Thyroid gland (tissue), 4 donors: ENCODE data around the gene UNC13C. TPM values are rescaled to one million over a fixed set of nuclear protein-coding genes. Genes with fewer than 3 reads are reported as not detected.

Experiments used
- DNase-seq, 2 donors: peaks; one replicate each; pipeline ENCODE4 v3.0.0-alpha.2; 2019
- H3K27ac ChIP-seq, 3 donors: fragments of 200-600 bp; sonication (generic); 1 replicate in 2 of 3; 2 replicates in 1 of 3; pipeline ENCODE4 v1.5.1; 2016 to 2019; ENCODE audit warnings: mild to moderate bottlenecking in 1 of 3, moderate library complexity in 1 of 3
- H3K27me3 ChIP-seq: fragments of 200-600 bp; sonication (generic); one replicate; pipeline ENCODE4 v1.5.1; 2019
- H3K36me3 ChIP-seq, 2 donors: fragments of 200-600 bp; sonication (generic); one replicate each; pipeline ENCODE4 v1.5.1; 2016 to 2019
- H3K4me1 ChIP-seq, 2 donors: fragments of 200-600 bp; sonication (generic); one replicate each; pipeline ENCODE4 v1.5.1; 2017 to 2019
- H3K4me3 ChIP-seq, 3 donors: fragments of 200-600 bp; sonication (generic); replicated peaks in 1 of 3; 1 replicate in 2 of 3; 2 replicates in 1 of 3; pipeline ENCODE4 v1.5.1; 2016; ENCODE audit warnings: mild to moderate bottlenecking in 1 of 3
- H3K9me3 ChIP-seq: fragments of 200-600 bp; sonication (generic); one replicate; pipeline ENCODE4 v1.5.1; 2017
- CTCF ChIP-seq, 6 experiments: fragments of 200-600 bp in 3 of 6; fragments of 450-650 bp in 3 of 6; sonication (generic) in 3 of 6; IDR thresholded peaks; one replicate each; pipeline ENCODE4 v1.5.1; 2016 to 2019; ENCODE audit warnings: antibody characterized with exemption in 6 of 6, mild to moderate bottlenecking in 2 of 6, inconsistent platforms in 1 of 6, moderate library complexity in 1 of 6
- POLR2A ChIP-seq, 2 donors: fragments of 450-650 bp; IDR thresholded peaks; one replicate each; pipeline ENCODE4 v1.6.1; 2017; ENCODE audit warnings: antibody characterized with exemption in 2 of 2, mild to moderate bottlenecking in 2 of 2, moderate library complexity in 1 of 2
- WGBS, 2 donors: methylation state at CpG; one replicate each; pipeline ENCODE4 v1.1.5; 2017; 5-methylcytosine and 5-hydroxymethylcytosine counted together
- intact Hi-C: fragments of 100-400 bp; cut with DNase I; formaldehyde crosslinking; loops from one replicate; pipeline ENCODE4 v1.15.1; 2023
- total RNA-seq, 4 donors: library from RNA; depleted of rRNA; stranded (reverse); fragments of >200 nt; gene quantifications; one replicate each; pipeline ENCODE4 v1.2.3, GENCODE V29; 2016

The UNC13C gene
- total RNA-seq, 4 donors from 2014 or later = 1.1 to 10.6 (median 7.5) TPM

GRCh38 chr15:54619180-54619579, 640.9 kb downstream of the UNC13C start:
- Histone ChIP-seq H3K4me1 (no peaks in the 10 kb centered on the region), H3K36me3 (no peaks in the 10 kb centered on the region), H3K4me3 (no peak overlapping the region), H3K27ac (no peak overlapping the region), H3K9me3 (no peaks in the 10 kb centered on the region), H3K27me3 (no peaks in the 10 kb centered on the region)
- DNase-seq = no peak
- WGBS, 2 donors = 86 to 90% methylated on average over 3 of the region's 3 CpGs
- intact Hi-C loops = no loop called here
- TF ChIP-seq CTCF (IDR thresholded peaks at IDR 0.05) (no peak), POLR2A (IDR thresholded peaks at IDR 0.05) (no peak)

GRCh38 chr15:54620916-54621315, 642.7 kb downstream of the UNC13C start:
- whole genome bisulfite sequencing, 2 donors = 78 to 84% methylated on average over 3 of the region's 3 CpGs
- intact Hi-C loops = no loop called here
- Histone ChIP-seq H3K27me3 (no peaks in the 10 kb centered on the region), H3K36me3 (no peaks in the 10 kb centered on the region), H3K9me3 (no peaks in the 10 kb centered on the region), H3K4me1 (no peaks in the 10 kb centered on the region), H3K27ac (no peak overlapping the region), H3K4me3 (no peak overlapping the region)
- TF ChIP-seq CTCF (IDR thresholded peaks at IDR 0.05) (no peak), POLR2A (IDR thresholded peaks at IDR 0.05) (no peak)
- no peak for DNase-seq

GRCh38 chr15:54636147-54636546, 657.9 kb downstream of the UNC13C start:
- no peak overlapping the region for H3K27ac ChIP-seq
- TF ChIP-seq CTCF (IDR thresholded peaks at IDR 0.05) (no peak), POLR2A (IDR thresholded peaks at IDR 0.05) (no peak)
- no peaks in the 10 kb centered on the region for H3K27me3 ChIP-seq
- no peaks in the 10 kb centered on the region for H3K9me3 ChIP-seq
- DNase-seq = no peak
- intact Hi-C loops = no loop called here
- no peaks in the 10 kb centered on the region for H3K4me1 ChIP-seq
- WGBS, 2 donors = 96 to 97% methylated on average over 4 of the region's 4 CpGs
- no peak overlapping the region for H3K4me3 ChIP-seq
- H3K36me3 ChIP-seq = no peaks in the 10 kb centered on the region

- intact Hi-C loops = no loop called here
- Histone ChIP-seq H3K27me3 (no peaks in the 10 kb centered on the region), H3K4me3 (no peak overlapping the region), H3K9me3 (no peaks in the 10 kb centered on the region), H3K4me1 (no peaks in the 10 kb centered on the region), H3K36me3 (no peaks in the 10 kb centered on the region), H3K27ac (no peak overlapping the region)
- no peak for DNase-seq
- TF ChIP-seq POLR2A (IDR thresholded peaks at IDR 0.05) = no peak
- TF ChIP-seq CTCF (IDR thresholded peaks at IDR 0.05) = no peak
Measured at GRCh38 chr15:54638666-54639065, 660.4 kb downstream of the UNC13C start.

GRCh38 chr15:54640873-54641272, 662.6 kb downstream of the UNC13C start:
- no peak for DNase-seq
- no peak overlapping the region for H3K27ac ChIP-seq
- TF ChIP-seq POLR2A (IDR thresholded peaks at IDR 0.05) (no peak), CTCF (IDR thresholded peaks at IDR 0.05) (no peak)
- no peaks in the 10 kb centered on the region for H3K4me1 ChIP-seq
- intact Hi-C loops = no loop called here
- WGBS, 2 donors = 71 to 84% methylated on average over 2 of the region's 2 CpGs
- no peak overlapping the region for H3K4me3 ChIP-seq
- no peaks in the 10 kb centered on the region for H3K9me3 ChIP-seq
- H3K27me3 ChIP-seq = no peaks in the 10 kb centered on the region
- no peaks in the 10 kb centered on the region for H3K36me3 ChIP-seq
